ENCODE measurements around the gene RNF213. TPM values are rescaled to one million over a fixed set of nuclear protein-coding genes. Genes with fewer than 3 reads are reported as not detected.

The RNF213 gene
- total and polyA plus RNA-seq, 10 of the 15 experiments (the other 5 are each of a cell fraction or from before 2014, with no cell fraction given), result 18.6 to 145 (median 65.8) TPM

DNA sequence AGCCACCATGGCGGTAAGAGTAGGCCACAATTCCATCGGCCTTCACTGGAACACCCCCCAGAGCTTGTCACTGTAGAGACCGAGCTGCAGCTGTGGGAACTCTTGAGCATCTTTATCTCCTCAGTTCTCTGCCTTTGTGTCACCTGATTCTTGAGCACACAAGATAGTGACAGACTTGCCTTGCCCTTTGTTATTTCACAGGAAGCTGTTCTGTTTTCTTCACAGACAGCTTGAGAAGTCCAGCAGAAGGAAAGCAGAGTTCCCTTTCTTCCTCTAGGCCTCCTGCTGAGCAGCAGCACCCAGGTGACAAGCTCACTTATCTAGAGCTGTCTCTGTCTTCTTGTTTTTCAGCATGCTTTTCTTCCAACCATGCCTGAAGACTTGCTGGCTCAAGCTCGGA, 115.9 kb downstream of the RNF213 start:
- RAD21 ChIA-PET (ENCODE audit: unreplicated experiment), result interaction anchor here (0.7 kb wide), 1 partner anchor 456 kb away, joined by 3 read pairs; no protein-coding TSS in a partner anchor
- Histone ChIP-seq H3K4me1 (ENCODE audit: control insufficient read depth, insufficient read depth, low read length) (no peaks in the 10 kb centered on the region), H3K9ac (ENCODE audit: control insufficient read depth, insufficient read depth, low read length) (no peak overlapping the region), H3K4me2 (ENCODE audit: control insufficient read depth, insufficient read depth) (no peak overlapping the region), H3K4me3 (no peak overlapping the region), H3K27ac (ENCODE audit: control insufficient read depth, insufficient read depth) (no peak overlapping the region), H3K79me2 (ENCODE audit: control insufficient read depth, insufficient read depth, low read length) (no peaks in the 10 kb centered on the region), H4K20me1 (ENCODE audit: control insufficient read depth, insufficient read depth) (no peaks in the 10 kb centered on the region), H2AFZ (ENCODE audit: control insufficient read depth, low read depth, low read length) (no peak overlapping the region), H3K9me3 (replicated peaks; ENCODE audit: control insufficient read depth, insufficient read depth, low read length) (no peaks in the 10 kb centered on the region), H3K27me3 (replicated peaks in 1 of 2; ENCODE audit: control insufficient read depth in 2 of 2, insufficient read depth in 2 of 2, low read length in 1 of 2) (no peaks in the 10 kb centered on the region), H3K36me3 (ENCODE audit: control insufficient read depth in 2 of 2, insufficient read depth in 2 of 2, low read length in 1 of 2) (peaks cover 40 to 59% of the 10 kb centered on the region in 2 experiments)
- 100% methylated on average over 4 of the region's 4 CpGs for WGBS (ENCODE audit: insufficient coverage, insufficient replicate concordance, low lambda C conversion rate, missing lambda C conversion rate)
- POLR2A ChIA-PET, result no interaction called here
- BruUV-seq (replicated peaks), result no TSS peak
- DNase-seq (ENCODE audit: low read depth, low spot score) (no peak), ATAC-seq (no peak), FAIRE-seq (no peak)
- CTCF ChIA-PET, result interaction anchor here (1.9 kb wide), 1 partner anchor 180 kb away, joined by 7 read pairs; no protein-coding TSS in a partner anchor
- intact Hi-C loops (cut with micrococcal nuclease; ENCODE audit: unreplicated experiment) (no loop called here), in situ Hi-C loops (cut with MboI) (no loop called here)
- SMC1A ChIA-PET (ENCODE audit: uncharacterized antibody, unreplicated experiment), result no interaction called here
- no peak for TF ChIP-seq BMI1 (IDR thresholded peaks at IDR 0.05; ENCODE audit: borderline replicate concordance)
- TF ChIP-seq, protein P1, sequence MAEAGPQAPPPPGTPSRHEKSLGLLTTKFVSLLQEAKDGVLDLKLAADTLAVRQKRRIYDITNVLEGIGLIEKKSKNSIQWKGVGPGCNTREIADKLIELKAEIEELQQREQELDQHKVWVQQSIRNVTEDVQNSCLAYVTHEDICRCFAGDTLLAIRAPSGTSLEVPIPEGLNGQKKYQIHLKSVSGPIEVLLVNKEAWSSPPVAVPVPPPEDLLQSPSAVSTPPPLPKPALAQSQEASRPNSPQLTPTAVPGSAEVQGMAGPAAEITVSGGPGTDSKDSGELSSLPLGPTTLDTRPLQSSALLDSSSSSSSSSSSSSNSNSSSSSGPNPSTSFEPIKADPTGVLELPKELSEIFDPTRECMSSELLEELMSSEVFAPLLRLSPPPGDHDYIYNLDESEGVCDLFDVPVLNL (IDR thresholded peaks at IDR 0.05; ENCODE audit: low read depth, low read length), result no peak
- TF ChIP-seq IRF3 (IDR thresholded peaks at IDR 0.05), result no peak
- TF ChIP-seq TCF7 (IDR thresholded peaks at IDR 0.05; ENCODE audit: borderline replicate concordance), result no peak
- TF ChIP-seq, protein P2, sequence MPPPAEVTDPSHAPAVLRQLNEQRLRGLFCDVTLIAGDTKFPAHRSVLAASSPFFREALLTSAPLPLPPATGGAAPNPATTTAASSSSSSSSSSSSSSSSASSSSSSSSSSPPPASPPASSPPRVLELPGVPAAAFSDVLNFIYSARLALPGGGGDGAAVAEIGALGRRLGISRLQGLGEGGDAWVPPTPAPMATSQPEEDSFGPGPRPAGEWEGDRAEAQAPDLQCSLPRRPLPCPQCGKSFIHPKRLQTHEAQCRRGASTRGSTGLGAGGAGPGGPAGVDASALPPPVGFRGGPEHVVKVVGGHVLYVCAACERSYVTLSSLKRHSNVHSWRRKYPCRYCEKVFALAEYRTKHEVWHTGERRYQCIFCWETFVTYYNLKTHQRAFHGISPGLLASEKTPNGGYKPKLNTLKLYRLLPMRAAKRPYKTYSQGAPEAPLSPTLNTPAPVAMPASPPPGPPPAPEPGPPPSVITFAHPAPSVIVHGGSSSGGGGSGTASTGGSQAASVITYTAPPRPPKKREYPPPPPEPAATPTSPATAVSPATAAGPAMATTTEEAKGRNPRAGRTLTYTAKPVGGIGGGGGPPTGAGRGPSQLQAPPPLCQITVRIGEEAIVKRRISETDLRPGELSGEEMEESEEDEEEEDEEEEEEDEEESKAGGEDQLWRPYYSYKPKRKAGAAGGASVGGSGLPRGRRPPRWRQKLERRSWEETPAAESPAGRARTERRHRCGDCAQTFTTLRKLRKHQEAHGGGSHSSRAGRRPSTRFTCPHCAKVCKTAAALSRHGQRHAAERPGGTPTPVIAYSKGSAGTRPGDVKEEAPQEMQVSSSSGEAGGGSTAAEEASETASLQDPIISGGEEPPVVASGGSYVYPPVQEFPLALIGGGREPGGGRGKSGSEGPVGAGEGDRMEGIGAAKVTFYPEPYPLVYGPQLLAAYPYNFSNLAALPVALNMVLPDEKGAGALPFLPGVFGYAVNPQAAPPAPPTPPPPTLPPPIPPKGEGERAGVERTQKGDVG (CRISPR knock-in tag; IDR thresholded peaks at IDR 0.05), result no peak
- no peak for TF ChIP-seq SRF (IDR thresholded peaks at IDR 0.05; ENCODE audit: low read depth in 2 of 2, low read length in 2 of 2)
- no peak for TF ChIP-seq MTA2 (IDR thresholded peaks at IDR 0.05; ENCODE audit: low read depth)
- TF ChIP-seq YBX1 (IDR thresholded peaks at IDR 0.05), result no peak
- TF ChIP-seq CBX3 (IDR thresholded peaks at IDR 0.05; ENCODE audit: borderline replicate concordance, low read depth), result no peak
- TF ChIP-seq, protein P3, sequence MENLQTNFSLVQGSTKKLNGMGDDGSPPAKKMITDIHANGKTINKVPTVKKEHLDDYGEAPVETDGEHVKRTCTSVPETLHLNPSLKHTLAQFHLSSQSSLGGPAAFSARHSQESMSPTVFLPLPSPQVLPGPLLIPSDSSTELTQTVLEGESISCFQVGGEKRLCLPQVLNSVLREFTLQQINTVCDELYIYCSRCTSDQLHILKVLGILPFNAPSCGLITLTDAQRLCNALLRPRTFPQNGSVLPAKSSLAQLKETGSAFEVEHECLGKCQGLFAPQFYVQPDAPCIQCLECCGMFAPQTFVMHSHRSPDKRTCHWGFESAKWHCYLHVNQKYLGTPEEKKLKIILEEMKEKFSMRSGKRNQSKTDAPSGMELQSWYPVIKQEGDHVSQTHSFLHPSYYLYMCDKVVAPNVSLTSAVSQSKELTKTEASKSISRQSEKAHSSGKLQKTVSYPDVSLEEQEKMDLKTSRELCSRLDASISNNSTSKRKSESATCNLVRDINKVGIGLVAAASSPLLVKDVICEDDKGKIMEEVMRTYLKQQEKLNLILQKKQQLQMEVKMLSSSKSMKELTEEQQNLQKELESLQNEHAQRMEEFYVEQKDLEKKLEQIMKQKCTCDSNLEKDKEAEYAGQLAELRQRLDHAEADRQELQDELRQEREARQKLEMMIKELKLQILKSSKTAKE (IDR thresholded peaks at IDR 0.05; ENCODE audit: low read depth, poor library complexity, severe bottlenecking), result no peak
- no peak for TF ChIP-seq KLF5 (IDR thresholded peaks at IDR 0.05; ENCODE audit: partially characterized antibody)
- TF ChIP-seq, protein P4, sequence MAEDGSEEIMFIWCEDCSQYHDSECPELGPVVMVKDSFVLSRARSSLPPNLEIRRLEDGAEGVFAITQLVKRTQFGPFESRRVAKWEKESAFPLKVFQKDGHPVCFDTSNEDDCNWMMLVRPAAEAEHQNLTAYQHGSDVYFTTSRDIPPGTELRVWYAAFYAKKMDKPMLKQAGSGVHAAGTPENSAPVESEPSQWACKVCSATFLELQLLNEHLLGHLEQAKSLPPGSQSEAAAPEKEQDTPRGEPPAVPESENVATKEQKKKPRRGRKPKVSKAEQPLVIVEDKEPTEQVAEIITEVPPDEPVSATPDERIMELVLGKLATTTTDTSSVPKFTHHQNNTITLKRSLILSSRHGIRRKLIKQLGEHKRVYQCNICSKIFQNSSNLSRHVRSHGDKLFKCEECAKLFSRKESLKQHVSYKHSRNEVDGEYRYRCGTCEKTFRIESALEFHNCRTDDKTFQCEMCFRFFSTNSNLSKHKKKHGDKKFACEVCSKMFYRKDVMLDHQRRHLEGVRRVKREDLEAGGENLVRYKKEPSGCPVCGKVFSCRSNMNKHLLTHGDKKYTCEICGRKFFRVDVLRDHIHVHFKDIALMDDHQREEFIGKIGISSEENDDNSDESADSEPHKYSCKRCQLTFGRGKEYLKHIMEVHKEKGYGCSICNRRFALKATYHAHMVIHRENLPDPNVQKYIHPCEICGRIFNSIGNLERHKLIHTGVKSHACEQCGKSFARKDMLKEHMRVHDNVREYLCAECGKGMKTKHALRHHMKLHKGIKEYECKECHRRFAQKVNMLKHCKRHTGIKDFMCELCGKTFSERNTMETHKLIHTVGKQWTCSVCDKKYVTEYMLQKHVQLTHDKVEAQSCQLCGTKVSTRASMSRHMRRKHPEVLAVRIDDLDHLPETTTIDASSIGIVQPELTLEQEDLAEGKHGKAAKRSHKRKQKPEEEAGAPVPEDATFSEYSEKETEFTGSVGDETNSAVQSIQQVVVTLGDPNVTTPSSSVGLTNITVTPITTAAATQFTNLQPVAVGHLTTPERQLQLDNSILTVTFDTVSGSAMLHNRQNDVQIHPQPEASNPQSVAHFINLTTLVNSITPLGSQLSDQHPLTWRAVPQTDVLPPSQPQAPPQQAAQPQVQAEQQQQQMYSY (CRISPR knock-in tag; IDR thresholded peaks at IDR 0.05), result no peak
- no peak for TF ChIP-seq BACH1 (IDR thresholded peaks at IDR 0.05; ENCODE audit: borderline replicate concordance)
- no peak for TF ChIP-seq CBX5 (IDR thresholded peaks at IDR 0.05; ENCODE audit: low read depth)

All from GM12878 (cell line).